Breast epithelium (tissue), 3 donors: ENCODE results near the gene RAI1.

Source experiments
- CTCF ChIP-seq, 3 donors: fragments of 450-650 bp; IDR thresholded peaks; one replicate each; pipeline ENCODE4 v1.5.1; 2016 to 2017; ENCODE audit warnings: antibody characterized with exemption in 3 of 3, mild to moderate bottlenecking in 3 of 3, moderate library complexity in 3 of 3
- POLR2A ChIP-seq: fragments of 450-650 bp; IDR thresholded peaks from one replicate; pipeline ENCODE4 v1.6.1; 2016; ENCODE audit warnings: antibody characterized with exemption, mild to moderate bottlenecking, moderate library complexity
- POLR2AphosphoS5 ChIP-seq, 3 donors: sonication (generic); formaldehyde crosslinking; IDR thresholded peaks; one replicate each; pipeline ENCODE4 v1.6.1; 2017; ENCODE audit warnings: antibody characterized with exemption in 3 of 3

GRCh38 chr17:17670701-17671305, 10.5 kb upstream of the RAI1 start:
- no peak for TF ChIP-seq POLR2A
- TF ChIP-seq CTCF (IDR thresholded peaks at IDR 0.05) = no peak
- no peak for TF ChIP-seq POLR2AphosphoS5 (IDR thresholded peaks at IDR 0.05)
